Coronary artery (tissue), 2 donors: ENCODE data around the gene MARCHF11.

Experiments
- DNase-seq: peaks from one replicate; pipeline ENCODE4 v3.0.0-alpha.2; 2017; ENCODE audit warnings: low spot score
- H3K27ac ChIP-seq, 2 donors: fragments of 200-600 bp; sonication (generic); one replicate each; pipeline ENCODE4 v1.5.1; 2016 to 2019
- H3K4me3 ChIP-seq: fragments of 200-600 bp; sonication (generic); 2 replicates; pipeline ENCODE4 v1.5.1; 2016; ENCODE audit warnings: mild to moderate bottlenecking, moderate library complexity
- CTCF ChIP-seq: fragments of 200-600 bp; sonication (generic); IDR thresholded peaks from one replicate; pipeline ENCODE4 v1.5.1; 2019; ENCODE audit warnings: antibody characterized with exemption

Gene MARCHF11

GRCh38 chr5:16081376-16081955 is 98.1 kb downstream of the MARCHF11 start:
- no peak for TF ChIP-seq CTCF
- H3K27ac ChIP-seq = no peak overlapping the region
- H3K4me3 ChIP-seq = no peak overlapping the region
- no peak for DNase-seq

GRCh38 chr5:16076657-16077056 is 102.9 kb downstream of the MARCHF11 start:
- no peak for DNase-seq
- Histone ChIP-seq H3K27ac (no peak overlapping the region), H3K4me3 (no peak overlapping the region)
- TF ChIP-seq CTCF = no peak

- no peak for TF ChIP-seq CTCF
- no peak overlapping the region for H3K4me3 ChIP-seq
- no peak for DNase-seq
- H3K27ac ChIP-seq = no peak overlapping the region
Observed at GRCh38 chr5:16074358-16074757, 105.2 kb downstream of the MARCHF11 start.

GRCh38 chr5:16072616-16073015 is 107.0 kb downstream of the MARCHF11 start:
- no peak for TF ChIP-seq CTCF
- DNase-seq = no peak
- Histone ChIP-seq H3K27ac (no peak overlapping the region), H3K4me3 (no peak overlapping the region)

GRCh38 chr5:16067415-16067814 is 112.2 kb downstream of the MARCHF11 start:
- DNase-seq = no peak
- no peak overlapping the region for H3K27ac ChIP-seq
- no peak overlapping the region for H3K4me3 ChIP-seq
- no peak for TF ChIP-seq CTCF

- no peak for TF ChIP-seq CTCF
- no peak for DNase-seq
- Histone ChIP-seq H3K27ac (no peak overlapping the region), H3K4me3 (no peak overlapping the region)
Observed at GRCh38 chr5:16066810-16067209, 112.8 kb downstream of the MARCHF11 start.

GRCh38 chr5:16066320-16066719 is 113.3 kb downstream of the MARCHF11 start:
- no peak for TF ChIP-seq CTCF
- Histone ChIP-seq H3K4me3 (no peak overlapping the region), H3K27ac (no peak overlapping the region)
- DNase-seq = no peak
